ENCODE results near the gene MFSD6. TPM values are rescaled to one million over a fixed set of nuclear protein-coding genes. Genes with fewer than 3 reads are reported as not detected.
A peak's percentile ranks its signal among the peaks of the same experiment; 100 is the strongest.

MFSD6 gene
- total RNA-seq, 4 donors from 2014 or later = 87.1 to 96.6 (median 92.4) TPM

DNA sequence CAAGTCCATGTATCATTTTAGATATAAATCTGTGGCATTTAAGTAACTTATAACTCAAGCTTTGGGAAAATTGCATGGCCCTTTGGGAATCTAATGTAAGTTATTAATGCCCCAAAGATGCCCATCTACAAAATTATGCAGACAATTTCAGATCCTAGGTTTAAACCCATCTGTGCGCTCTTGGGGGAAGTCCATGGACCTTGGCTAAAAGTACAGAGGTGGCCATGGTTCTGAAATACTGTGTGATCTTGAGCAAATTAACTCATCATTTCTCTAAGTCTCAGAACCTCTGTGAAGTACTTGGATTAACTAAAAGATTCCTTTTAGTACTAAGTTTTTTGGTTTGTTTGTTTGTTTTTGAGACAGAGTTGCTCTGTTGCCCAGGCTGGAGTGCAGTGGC lies 45.3 kb upstream of the MFSD6 start:
- peak overlapping the region in 1 of 4 donors; percentile 74 for H3K27ac ChIP-seq
- no peaks in the 10 kb centered on the region for H3K27me3 ChIP-seq
- WGBS, 2 donors = 91 to 100% methylated on average over 1 of the region's 1 CpG
- TF ChIP-seq EP300 (IDR thresholded peaks at IDR 0.05) (no peak), POLR2A (IDR thresholded peaks at IDR 0.05) (no peak)
- TF ChIP-seq, protein P1, sequence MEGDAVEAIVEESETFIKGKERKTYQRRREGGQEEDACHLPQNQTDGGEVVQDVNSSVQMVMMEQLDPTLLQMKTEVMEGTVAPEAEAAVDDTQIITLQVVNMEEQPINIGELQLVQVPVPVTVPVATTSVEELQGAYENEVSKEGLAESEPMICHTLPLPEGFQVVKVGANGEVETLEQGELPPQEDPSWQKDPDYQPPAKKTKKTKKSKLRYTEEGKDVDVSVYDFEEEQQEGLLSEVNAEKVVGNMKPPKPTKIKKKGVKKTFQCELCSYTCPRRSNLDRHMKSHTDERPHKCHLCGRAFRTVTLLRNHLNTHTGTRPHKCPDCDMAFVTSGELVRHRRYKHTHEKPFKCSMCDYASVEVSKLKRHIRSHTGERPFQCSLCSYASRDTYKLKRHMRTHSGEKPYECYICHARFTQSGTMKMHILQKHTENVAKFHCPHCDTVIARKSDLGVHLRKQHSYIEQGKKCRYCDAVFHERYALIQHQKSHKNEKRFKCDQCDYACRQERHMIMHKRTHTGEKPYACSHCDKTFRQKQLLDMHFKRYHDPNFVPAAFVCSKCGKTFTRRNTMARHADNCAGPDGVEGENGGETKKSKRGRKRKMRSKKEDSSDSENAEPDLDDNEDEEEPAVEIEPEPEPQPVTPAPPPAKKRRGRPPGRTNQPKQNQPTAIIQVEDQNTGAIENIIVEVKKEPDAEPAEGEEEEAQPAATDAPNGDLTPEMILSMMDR (IDR thresholded peaks at IDR 0.05) = no peak
- H3K4me3 ChIP-seq = no peak overlapping the region
- no peak for DNase-seq (ENCODE audit: low spot score in 2 of 2)
- peaks cover 0 to 32% (median 2%) of the 10 kb centered on the region in 3 donors for H3K36me3 ChIP-seq
- H3K9me3 ChIP-seq = no peaks in the 10 kb centered on the region
- peaks cover 0 to 33% (median 5%) of the 10 kb centered on the region in 4 donors for H3K4me1 ChIP-seq

DNA sequence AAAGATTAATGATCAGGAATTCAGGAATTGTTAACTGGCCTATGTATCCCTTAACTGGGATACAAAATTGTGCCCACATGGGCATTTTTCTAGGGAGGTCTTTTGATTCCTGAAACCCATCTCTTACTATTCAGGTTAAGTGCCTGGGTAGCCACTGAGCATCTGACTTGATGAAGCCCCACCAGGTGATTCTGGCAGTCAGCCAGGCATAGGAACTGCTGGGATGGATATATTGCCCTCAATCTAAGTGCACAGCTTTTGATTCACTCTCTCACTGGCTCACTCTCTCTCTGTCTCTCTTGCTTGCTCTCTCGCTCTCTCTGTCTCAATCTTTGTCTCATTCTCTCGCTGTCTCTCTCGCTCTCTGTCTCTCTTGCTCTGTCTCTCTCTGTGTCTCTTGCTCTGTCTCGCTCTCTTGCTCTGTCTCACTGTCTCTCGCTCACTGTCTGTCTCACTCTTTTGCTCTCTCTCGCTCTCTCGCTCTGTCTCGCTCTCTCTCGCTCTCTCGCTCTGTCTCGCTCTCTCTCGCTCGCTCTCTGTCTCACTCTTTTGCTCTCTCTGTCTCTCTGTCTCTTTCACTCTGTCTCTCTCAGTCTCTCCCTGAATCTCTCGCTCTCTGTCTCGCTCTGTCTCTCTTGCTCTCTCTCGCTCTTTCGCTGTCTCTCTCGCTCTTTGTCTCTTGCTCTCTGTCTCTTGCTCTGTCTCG lies 42.5 kb upstream of the MFSD6 start:
- no peak overlapping the region for H3K4me3 ChIP-seq
- no peak for DNase-seq (ENCODE audit: low spot score in 2 of 2)
- H3K27ac ChIP-seq = no peak overlapping the region
- no peaks in the 10 kb centered on the region for H3K9me3 ChIP-seq
- peaks cover 2 to 58% (median 3%) of the 10 kb centered on the region in 3 donors for H3K36me3 ChIP-seq
- H3K4me1 ChIP-seq = peaks cover 0 to 9% (median 0%) of the 10 kb centered on the region in 4 donors
- TF ChIP-seq, protein P1 (IDR thresholded peaks at IDR 0.05) = no peak
- TF ChIP-seq EP300 (IDR thresholded peaks at IDR 0.05) = no peak
- TF ChIP-seq POLR2A (IDR thresholded peaks at IDR 0.05) = no peak
- WGBS, 2 donors = 81 to 92% methylated on average over 19 of the region's 19 CpGs
- no peaks in the 10 kb centered on the region for H3K27me3 ChIP-seq

DNA sequence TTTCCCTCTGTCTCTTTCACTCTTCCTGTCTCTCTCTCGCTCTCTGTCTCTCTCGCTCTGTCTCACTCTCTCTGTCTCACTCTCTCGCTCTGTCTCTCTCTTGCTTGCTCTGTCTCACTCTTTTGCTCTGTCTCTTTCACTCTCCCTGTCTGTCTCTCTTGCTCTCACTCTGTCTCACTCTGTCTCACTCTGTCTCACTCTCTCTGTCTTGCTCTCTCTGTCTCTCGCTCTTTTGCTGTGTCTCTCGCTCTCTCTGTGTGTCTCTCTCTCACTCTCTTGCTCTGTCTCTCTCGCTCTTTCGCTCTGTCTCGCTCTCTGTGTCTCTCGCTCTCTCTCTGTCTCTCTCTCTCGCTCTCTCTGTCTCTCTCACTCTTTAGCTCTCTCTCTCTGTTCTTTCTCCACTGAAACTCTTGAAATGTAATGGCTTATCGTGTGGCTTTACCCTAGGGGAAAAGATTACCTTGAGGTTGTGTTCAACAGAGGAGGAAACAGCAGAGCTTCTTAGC lies 41.9 kb upstream of the MFSD6 start:
- H3K27me3 ChIP-seq = no peaks in the 10 kb centered on the region
- no peak for TF ChIP-seq POLR2A (IDR thresholded peaks at IDR 0.05)
- TF ChIP-seq, protein P1 (IDR thresholded peaks at IDR 0.05) = no peak
- TF ChIP-seq EP300 (IDR thresholded peaks at IDR 0.05) = no peak
- H3K9me3 ChIP-seq = no peaks in the 10 kb centered on the region
- no peak overlapping the region for H3K4me3 ChIP-seq
- H3K36me3 ChIP-seq = peaks cover 2 to 63% (median 3%) of the 10 kb centered on the region in 3 donors
- DNase-seq (ENCODE audit: low spot score in 2 of 2) = no peak
- no peak overlapping the region for H3K27ac ChIP-seq
- H3K4me1 ChIP-seq = peaks cover 0 to 10% (median 0%) of the 10 kb centered on the region in 4 donors
- WGBS, 2 donors = 89 to 92% methylated on average over 11 of the region's 11 CpGs

DNA sequence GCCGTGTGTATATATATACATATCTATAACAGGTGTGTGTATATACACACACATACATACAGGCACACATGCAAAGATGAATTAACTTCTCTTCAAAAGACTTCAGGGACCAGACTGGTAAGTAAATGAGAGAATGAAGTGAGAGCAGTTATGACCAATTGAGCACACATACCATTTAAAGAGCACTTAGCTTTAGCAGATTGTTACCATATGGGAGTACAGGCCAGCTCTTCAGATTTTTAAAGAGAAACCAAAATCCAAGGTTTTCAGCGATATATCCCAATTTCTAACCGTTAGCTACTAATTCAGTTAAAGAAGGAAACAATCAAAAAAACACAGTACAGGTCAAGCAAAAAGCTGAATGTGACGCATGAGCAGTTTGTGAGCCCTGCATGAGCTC lies 41.1 kb upstream of the MFSD6 start:
- TF ChIP-seq, protein P1 (IDR thresholded peaks at IDR 0.05) = no peak
- TF ChIP-seq POLR2A (IDR thresholded peaks at IDR 0.05) (no peak), EP300 (IDR thresholded peaks at IDR 0.05) (no peak)
- Histone ChIP-seq H3K4me1 (peaks cover 0 to 15% (median 0%) of the 10 kb centered on the region in 4 donors), H3K27me3 (no peaks in the 10 kb centered on the region), H3K27ac (no peak overlapping the region), H3K4me3 (no peak overlapping the region), H3K9me3 (no peaks in the 10 kb centered on the region), H3K36me3 (peaks cover 2 to 63% (median 3%) of the 10 kb centered on the region in 3 donors)
- DNase-seq (ENCODE audit: low spot score in 2 of 2) = no peak
- 77 to 78% methylated on average over 4 of the region's 4 CpGs for WGBS, 2 donors

DNA sequence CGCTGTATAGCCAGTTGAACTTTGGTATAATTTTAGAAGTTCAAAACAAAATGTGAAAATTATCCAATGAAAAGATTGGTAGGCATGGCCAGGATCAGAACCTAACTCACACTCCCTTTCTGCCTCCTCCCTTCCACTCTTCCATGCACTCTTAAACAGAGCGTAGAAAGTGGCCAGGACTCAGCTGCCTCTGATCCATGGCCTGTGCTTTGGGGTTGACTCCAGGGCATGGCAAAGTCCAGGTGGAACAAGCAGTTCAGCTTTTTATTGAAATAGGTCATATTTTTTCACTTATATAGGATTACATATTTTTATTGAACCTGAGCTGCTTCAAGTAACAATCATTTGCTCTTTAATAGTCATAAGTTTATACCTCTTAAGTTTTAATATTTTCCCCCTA lies 38.5 kb upstream of the MFSD6 start:
- peaks cover 0 to 57% (median 3%) of the 10 kb centered on the region in 3 donors for H3K36me3 ChIP-seq
- H3K27ac ChIP-seq = no peak overlapping the region
- DNase-seq (ENCODE audit: low spot score in 2 of 2) = no peak
- H3K9me3 ChIP-seq = no peaks in the 10 kb centered on the region
- 92 to 99% methylated on average over 2 of the region's 2 CpGs for WGBS, 2 donors
- no peaks in the 10 kb centered on the region for H3K27me3 ChIP-seq
- no peak overlapping the region for H3K4me3 ChIP-seq
- TF ChIP-seq, protein P1 (IDR thresholded peaks at IDR 0.05) = no peak
- H3K4me1 ChIP-seq = peaks cover 0 to 23% (median 0%) of the 10 kb centered on the region in 4 donors
